GM19463 (cell line): ENCODE measurements around the gene FBN3.
"Not testable (repeated sequence)": the region's sequence is repeated elsewhere in the genome, so short reads cannot be mapped to it uniquely, and the experiment has no call there.

ENCODE experiments used
- ATAC-seq: cut with Tn5 transposase; IDR thresholded peaks from one replicate; pipeline ENCODE4 v1.9.1; 2021; ENCODE audit warnings: mild to moderate bottlenecking, moderate library complexity; ENCODE audit not compliant: unreplicated experiment

FBN3 gene

DNA sequence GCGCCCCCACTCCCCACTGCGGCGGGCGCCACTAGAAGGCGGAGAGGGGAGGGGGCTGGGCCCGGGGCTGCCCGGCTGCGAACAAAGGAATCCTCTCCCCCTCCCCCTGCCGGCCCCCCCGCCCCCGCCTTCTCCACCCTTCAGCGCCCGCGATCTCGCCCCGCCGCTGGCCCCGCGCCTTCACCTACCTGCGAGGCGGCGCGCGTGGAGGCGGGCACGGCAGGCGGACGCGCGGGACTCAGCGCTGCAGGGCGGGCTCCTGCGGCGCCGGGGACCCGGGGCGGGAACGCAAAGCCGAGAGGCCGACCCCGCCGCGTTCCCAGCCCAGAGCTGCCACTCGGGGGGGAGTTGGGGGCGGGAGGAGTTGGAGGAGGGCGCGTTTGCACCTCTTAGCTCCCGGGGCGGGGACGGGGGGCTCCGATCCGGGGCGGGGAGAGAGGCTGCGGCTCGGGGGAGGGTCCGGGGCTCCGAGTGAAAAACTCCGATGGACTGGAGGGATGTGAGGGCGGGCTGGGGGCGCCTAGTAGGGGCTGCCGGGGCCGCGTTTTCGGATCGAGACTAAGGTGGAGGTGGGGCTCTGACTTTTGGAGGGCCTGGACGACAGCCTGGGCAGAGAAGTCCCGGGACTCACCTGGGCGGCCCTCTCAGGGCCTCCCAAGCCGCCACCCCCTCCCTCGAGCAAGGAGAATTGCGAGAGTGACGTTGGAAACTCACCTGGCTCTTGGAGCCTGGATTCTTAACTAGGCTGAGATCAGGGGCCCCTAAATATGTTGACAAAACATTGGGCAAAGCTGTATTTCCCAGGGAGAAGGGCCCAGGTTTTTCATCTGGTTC is at the start of gene FBN3:
Gene FBN3 (minus strand): TSS at position 332 of the 834 bp plus-strand sequence. CDS start 2,112 bp downstream, outside the sequence.
- ATAC-seq, result no peak

DNA sequence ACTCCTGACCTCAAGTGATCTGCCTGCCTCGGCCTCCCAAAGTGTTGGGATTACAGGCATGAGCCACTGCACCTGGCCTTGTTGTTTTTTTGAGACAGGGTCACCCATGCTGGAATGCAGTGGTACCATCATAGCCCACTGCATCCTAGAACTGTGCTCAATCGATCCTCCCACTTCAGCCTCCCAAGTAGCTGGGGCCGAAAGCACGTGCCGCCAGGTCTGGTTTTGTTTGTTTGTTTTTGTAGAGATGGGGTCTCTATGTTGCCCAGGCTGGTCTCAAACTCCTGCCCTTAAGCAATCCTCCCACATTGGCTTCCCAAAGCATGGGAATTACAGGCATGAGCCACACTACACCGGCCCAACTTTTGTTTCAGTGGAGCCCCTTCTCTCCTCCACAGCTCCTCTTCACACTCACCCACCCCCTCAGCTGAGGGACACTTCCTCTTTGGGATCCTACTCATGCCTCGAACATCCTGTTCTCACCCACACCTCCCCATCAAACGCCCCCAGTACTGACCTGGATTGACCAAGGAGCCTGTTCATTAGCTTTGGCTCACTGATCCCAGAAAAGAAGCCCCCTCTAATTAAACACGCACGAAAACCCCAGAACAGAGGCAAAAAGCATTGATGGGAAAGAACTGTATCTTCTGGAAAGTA is 47.0 kb upstream of the FBN3 start:
- ATAC-seq, result no peak

- no peak for ATAC-seq
Measured at GRCh38 chr19:8194528-8195267, 45.3 kb upstream of the FBN3 start.

DNA sequence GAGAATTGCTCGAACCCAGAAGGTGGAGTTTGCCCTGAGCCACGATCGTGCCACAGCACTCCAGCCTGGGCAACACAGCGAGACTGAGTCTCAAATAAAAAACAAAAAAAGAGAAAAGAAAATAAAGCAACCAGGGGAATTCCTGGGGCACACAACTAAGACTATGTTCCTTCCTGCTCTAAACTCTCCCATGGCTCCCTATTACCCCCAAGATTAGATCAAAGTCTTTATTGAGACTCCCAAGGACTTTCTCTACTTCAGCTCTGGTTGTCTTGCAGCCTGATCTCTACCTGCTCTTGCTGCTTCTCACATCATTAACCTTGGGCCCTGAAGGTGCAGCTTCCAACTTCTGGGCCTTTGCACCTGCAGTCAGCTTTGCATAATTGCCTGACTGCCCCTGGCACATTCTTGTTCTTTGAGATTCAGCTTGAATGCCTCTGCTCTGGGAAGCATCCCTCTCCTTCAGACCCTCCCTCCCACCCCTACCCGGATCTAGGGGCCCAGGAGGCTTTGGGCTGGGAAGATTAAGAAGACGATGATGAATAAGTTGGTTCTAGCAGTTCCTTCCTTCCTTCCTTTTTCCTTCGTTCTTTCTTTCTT is 42.9 kb upstream of the FBN3 start:
- no peak for ATAC-seq

GRCh38 chr19:8185343-8186068 is 36.1 kb upstream of the FBN3 start:
- ATAC-seq, result no peak

DNA sequence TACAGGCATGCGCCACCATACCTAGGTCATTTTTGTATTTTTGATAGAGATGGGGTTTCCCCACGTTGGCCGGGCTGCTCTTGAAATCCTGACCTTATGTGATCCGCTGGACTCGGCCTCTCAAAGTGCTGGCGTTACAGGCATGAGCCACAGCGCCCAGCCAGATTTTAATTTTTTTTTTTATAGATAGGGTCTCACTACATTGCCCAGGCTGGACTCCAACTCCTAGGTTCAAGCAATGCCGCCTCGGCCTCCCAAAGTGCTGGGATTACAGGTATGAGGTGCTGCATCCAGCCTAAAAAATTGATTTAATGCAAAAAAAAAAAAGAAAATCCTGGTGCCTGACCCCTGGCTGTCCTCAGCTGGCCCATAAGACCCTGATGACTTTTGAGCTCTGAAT is 34.9 kb upstream of the FBN3 start:
- no peak for ATAC-seq

- ATAC-seq, result no peak
Measured at GRCh38 chr19:8180018-8180417, 30.6 kb upstream of the FBN3 start.

DNA sequence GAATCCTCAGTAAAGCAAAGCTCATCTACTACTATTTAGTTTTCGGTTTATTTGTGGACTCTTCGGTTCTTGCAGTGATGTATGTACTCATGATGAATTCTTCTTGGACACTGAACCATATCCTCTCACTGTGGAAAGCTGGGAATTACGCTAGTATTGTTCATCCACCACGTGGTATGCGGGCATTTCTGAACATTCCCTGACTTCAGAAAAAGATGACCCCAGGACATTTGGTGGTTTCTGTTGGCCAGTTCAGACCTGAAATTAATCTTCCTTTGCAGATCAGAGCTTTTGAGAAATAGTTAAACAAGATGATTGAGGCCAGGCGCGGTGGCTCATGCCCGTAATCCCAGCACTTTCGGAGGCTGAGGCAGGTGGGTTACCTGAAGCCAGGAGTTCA is 25.3 kb upstream of the FBN3 start:
- no peak for ATAC-seq

DNA sequence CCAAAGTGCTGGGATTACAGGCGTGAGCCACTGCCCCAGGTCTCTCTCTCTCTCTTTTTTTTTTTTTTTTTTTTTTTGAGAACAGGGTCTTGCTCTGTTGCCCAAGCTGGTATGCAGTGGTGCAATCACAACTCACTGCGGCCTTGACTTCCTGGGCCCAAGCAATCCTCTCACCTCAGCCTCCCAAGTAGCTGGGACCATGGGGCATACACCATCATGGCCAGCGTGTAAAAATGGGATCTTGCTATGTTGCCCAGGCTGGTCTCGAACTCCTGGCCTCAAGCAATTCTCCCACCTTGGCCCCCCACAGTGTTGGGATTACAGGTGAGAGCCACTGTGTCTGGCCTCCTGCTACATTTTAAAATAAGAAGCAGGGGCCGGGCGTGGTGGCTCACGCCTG is 19.1 kb upstream of the FBN3 start:
- no peak for ATAC-seq

DNA sequence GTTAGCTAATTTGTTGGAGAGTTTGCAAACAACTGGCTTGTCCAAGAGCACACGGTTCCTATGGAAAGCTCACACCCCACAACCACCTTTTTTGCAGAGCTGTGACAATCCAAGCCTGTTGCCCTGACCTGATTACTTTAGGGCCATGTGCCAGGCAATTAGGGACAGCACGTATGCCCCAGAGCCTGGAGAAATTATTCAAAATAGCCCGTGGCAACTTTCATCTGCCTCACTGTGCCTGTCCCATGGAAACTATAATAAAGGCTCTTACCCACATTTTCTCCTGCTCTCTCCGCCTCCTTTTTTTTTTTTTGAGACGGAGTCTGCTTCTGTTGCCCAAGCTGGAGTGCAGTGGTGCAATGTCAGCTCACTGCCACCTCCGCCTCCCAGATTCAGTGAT is 18.6 kb upstream of the FBN3 start:
- no peak for ATAC-seq

- no peak for ATAC-seq
Measured at GRCh38 chr19:8163759-8164158, 14.4 kb upstream of the FBN3 start.

DNA sequence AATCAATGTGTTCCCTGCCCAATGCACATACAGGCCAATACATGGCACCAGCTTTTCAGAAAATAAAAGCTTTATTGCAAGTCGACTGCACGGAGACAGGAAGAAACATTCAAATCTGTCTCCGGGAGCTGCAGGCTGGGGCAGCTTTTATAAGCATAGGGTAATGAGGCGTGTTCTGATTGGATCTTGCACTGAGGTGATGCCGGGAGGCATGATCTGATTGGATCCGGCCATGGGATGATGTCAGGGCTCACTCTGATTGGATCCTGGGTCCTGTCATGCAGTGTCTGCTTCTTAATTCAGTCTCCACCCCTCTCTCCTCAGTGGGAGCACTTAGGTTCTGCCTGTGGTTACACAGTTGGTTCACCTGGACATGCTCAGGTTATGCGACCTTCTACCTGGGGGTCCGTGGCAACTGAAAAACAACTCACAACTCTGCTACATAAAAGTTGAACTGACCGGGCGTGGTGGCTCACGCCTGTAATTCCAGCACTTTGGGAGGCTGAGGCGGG is 11.8 kb upstream of the FBN3 start:
- no peak for ATAC-seq

DNA sequence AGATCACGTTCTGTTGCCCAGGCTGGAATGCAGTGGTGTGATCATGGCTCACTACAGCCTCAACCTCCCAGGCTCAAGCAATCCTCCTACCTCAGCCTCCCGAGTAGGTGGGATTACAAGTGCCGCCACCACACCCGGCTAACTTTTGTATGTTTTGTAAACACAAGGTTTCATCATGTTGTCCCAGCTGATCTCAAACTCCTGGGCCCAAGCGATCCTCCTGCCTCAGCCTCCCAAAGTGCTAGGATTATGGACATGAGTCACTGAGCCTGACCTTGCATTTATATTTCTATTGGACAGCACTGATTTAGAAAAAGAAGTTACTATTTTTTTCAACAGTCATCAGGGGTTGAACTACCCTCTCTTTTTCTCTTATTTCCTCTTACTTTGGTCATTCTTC is 9.9 kb upstream of the FBN3 start:
- ATAC-seq, result not testable (repeated sequence)

GRCh38 chr19:8158411-8159074 is 9.2 kb upstream of the FBN3 start:
- ATAC-seq, result no peak

- ATAC-seq, result no peak
Measured at GRCh38 chr19:8155318-8155717, 5.9 kb upstream of the FBN3 start.

DNA sequence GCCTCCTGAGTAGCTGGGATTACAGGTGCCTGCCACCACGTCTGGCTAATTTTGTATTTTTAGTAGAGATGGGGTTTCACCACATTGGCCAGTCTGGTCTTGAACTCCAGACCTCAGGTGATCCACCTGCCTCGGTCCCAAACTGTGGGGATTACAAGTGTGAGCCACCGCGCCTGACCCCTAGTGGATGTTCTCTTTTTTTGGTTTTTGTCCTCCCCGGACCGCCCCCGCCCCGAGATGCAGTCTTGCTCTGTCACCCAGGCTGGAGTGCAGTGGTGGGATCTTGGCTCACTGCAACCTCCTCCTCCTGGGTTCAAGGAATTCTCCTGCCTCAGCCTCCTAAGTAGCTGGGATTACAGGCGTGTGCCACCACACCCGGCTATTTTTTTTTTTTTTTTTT is 4.6 kb upstream of the FBN3 start:
- not testable (repeated sequence) for ATAC-seq

DNA sequence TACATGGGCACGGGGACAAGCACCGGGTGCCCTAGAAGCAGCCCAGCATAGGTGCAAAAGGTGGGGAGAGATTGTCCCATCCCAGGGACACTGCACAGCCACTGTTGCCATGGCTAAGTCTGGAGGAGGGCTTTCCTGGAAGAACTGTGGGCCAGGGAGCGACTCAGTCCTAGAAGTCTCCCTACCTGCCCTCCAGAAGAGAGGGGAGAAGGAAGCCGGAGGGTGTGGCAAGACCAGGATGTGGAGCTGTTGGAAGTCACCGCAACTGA is 2.3 kb upstream of the FBN3 start:
- no peak for ATAC-seq

GRCh38 chr19:8150998-8151766 is 1.8 kb upstream of the FBN3 start:
- ATAC-seq, result no peak

- no peak for ATAC-seq
Measured at GRCh38 chr19:8150178-8150865, 930 bp upstream of the FBN3 start.
